Liver (tissue), 9 donors: ENCODE data around the gene AKNA. TPM values are rescaled to one million over a fixed set of nuclear protein-coding genes. Genes with fewer than 3 reads are reported as not detected.

Experiments
- DNase-seq: peaks from one replicate; pipeline ENCODE4 v3.0.0-alpha.2; 2017; ENCODE audit warnings: low spot score
- H3K27ac ChIP-seq, 2 donors: one replicate each; pipeline ENCODE4 v1.7.0; 2013; ENCODE audit warnings: inconsistent platforms in 2 of 2, low read length in 2 of 2, control low read depth in 1 of 2, low read depth in 1 of 2, mild to moderate bottlenecking in 1 of 2
- H3K27me3 ChIP-seq, 4 donors: one replicate each; pipeline versions ENCODE4 v1.6.1 to v1.7.0; 2013; ENCODE audit warnings: low read length in 3 of 4, inconsistent platforms in 1 of 4, mild to moderate bottlenecking in 1 of 4, moderate library complexity in 1 of 4; ENCODE audit not compliant: control insufficient read depth in 4 of 4, insufficient read depth in 4 of 4
- H3K36me3 ChIP-seq, 4 donors: one replicate each; pipeline versions ENCODE4 v1.6.1 to v1.7.0; 2013; ENCODE audit warnings: low read length in 3 of 4, mild to moderate bottlenecking in 3 of 4, low read depth in 1 of 4, moderate library complexity in 1 of 4; ENCODE audit not compliant: control insufficient read depth in 4 of 4, insufficient read depth in 3 of 4
- H3K4me1 ChIP-seq, 4 donors: one replicate each; pipeline versions ENCODE4 v1.6.1 to v1.7.0; 2013; ENCODE audit warnings: low read length in 3 of 4, mild to moderate bottlenecking in 3 of 4, moderate library complexity in 1 of 4; ENCODE audit not compliant: control insufficient read depth in 4 of 4, insufficient read depth in 4 of 4
- H3K4me3 ChIP-seq, 3 donors: one replicate each; pipeline versions ENCODE4 v1.6.1 to v1.7.0; 2013; ENCODE audit warnings: low read length in 3 of 3, control low read depth in 1 of 3, low read depth in 1 of 3, mild to moderate bottlenecking in 1 of 3
- H3K9ac ChIP-seq, 2 donors: one replicate each; pipeline ENCODE4 v1.7.0; 2013; ENCODE audit warnings: low read length in 2 of 2, mild to moderate bottlenecking in 2 of 2, moderate library complexity in 2 of 2, control low read depth in 1 of 2, low read depth in 1 of 2
- H3K9me3 ChIP-seq, 4 donors: one replicate each; pipeline versions ENCODE4 v1.6.1 to v1.7.0; 2013; ENCODE audit warnings: low read length in 3 of 4; ENCODE audit not compliant: control insufficient read depth in 4 of 4
- ATF3 ChIP-seq: IDR thresholded peaks from 2 replicates; pipeline ENCODE4 v1.6.1; 2016; ENCODE audit warnings: antibody characterized with exemption
- FOXA2 ChIP-seq: IDR thresholded peaks from 2 replicates; pipeline ENCODE4 v1.6.1; 2016; ENCODE audit warnings: antibody characterized with exemption
- GABPA ChIP-seq, 2 donors: IDR thresholded peaks in 1 of 2; conservative IDR thresholded peaks in 1 of 2; 2 replicates each; pipeline ENCODE4 v1.6.1; 2016; ENCODE audit warnings: antibody characterized with exemption in 2 of 2, mild to moderate bottlenecking in 1 of 2, moderate library complexity in 1 of 2
- HNF4G ChIP-seq: IDR thresholded peaks from 2 replicates; pipeline ENCODE4 v1.6.1; 2016; ENCODE audit warnings: antibody characterized with exemption
- JUND ChIP-seq, 2 donors: IDR thresholded peaks; 2 replicates each; pipeline ENCODE4 v1.6.1; 2016; ENCODE audit warnings: antibody characterized with exemption in 2 of 2
- MAX ChIP-seq: IDR thresholded peaks from 2 replicates; pipeline ENCODE4 v1.6.1; 2016; ENCODE audit warnings: antibody characterized with exemption
- NR2F2 ChIP-seq: IDR thresholded peaks from 2 replicates; pipeline ENCODE4 v1.6.1; 2016; ENCODE audit warnings: antibody characterized with exemption
- RAD21 ChIP-seq, 2 donors: IDR thresholded peaks; 2 replicates each; pipeline ENCODE4 v1.6.1; 2016; ENCODE audit warnings: antibody characterized with exemption in 2 of 2, mild to moderate bottlenecking in 2 of 2
- REST ChIP-seq: IDR thresholded peaks from 2 replicates; pipeline ENCODE4 v1.6.1; 2016; ENCODE audit warnings: antibody characterized with exemption, mild to moderate bottlenecking
- SP1 ChIP-seq: IDR thresholded peaks from 2 replicates; pipeline ENCODE4 v1.6.1; 2018; ENCODE audit warnings: antibody characterized with exemption, mild to moderate bottlenecking
- TAF1 ChIP-seq: conservative IDR thresholded peaks from 2 replicates; pipeline ENCODE4 v1.6.1; 2016; ENCODE audit warnings: antibody characterized with exemption, mild to moderate bottlenecking
- YY1 ChIP-seq: IDR thresholded peaks from 2 replicates; pipeline ENCODE4 v1.6.1; 2016; ENCODE audit warnings: antibody characterized with exemption, mild to moderate bottlenecking
- WGBS: extraction: QIAGEN DNeasy Blood & Tissue Kit; methylation state at CpG from one replicate; pipeline ENCODE4 v1.1.7; 2013; 5-methylcytosine and 5-hydroxymethylcytosine counted together
- polyA plus RNA-seq, 2 donors: library from polyadenylated mRNA; stranded (reverse) in 1 of 2; unstranded in 1 of 2; fragments of 200-250 nt in 1 of 2; fragments of >200 nt in 1 of 2; fragmentation: Nextera tagmentation in 1 of 2; extraction: Ambion mirVana in 1 of 2; gene quantifications; one replicate each; pipeline versions ENCODE4 v1.2.1 to v1.2.3, GENCODE V29; 2013 to 2015
- total RNA-seq, 2 donors: library from RNA; depleted of rRNA; stranded (reverse); fragments of >200 nt; gene quantifications; one replicate each; pipeline ENCODE4 v1.2.3, GENCODE V29; 2014
- donor health status: healthy.
- donor health status: healthy.
- donor health status: healthy.
- donor health status: healthy.
- donor health status: healthy.

AKNA gene
- total and polyA plus RNA-seq, 4 donors, result 4.2 to 31.7 (median 6.9) TPM

GRCh38 chr9:114287001-114287762, 100.6 kb downstream of the AKNA start:
- Histone ChIP-seq H3K27ac (no peak overlapping the region), H3K36me3 (peaks cover 4 to 43% (median 20%) of the 10 kb centered on the region in 4 donors), H3K9me3 (no peaks in the 10 kb centered on the region), H3K27me3 (no peaks in the 10 kb centered on the region), H3K9ac (no peak overlapping the region), H3K4me1 (no peaks in the 10 kb centered on the region), H3K4me3 (no peak overlapping the region)
- TF ChIP-seq YY1, result no peak
- no peak for TF ChIP-seq NR2F2
- TF ChIP-seq SP1, result no peak
- TF ChIP-seq REST, result no peak
- no peak for TF ChIP-seq ATF3
- TF ChIP-seq HNF4G, result no peak
- no peak for TF ChIP-seq RAD21 (IDR thresholded peaks at IDR 0.05)
- TF ChIP-seq MAX, result no peak
- TF ChIP-seq JUND (IDR thresholded peaks at IDR 0.05), result no peak
- no peak for TF ChIP-seq TAF1
- DNase-seq, result no peak
- 92% methylated on average over 16 of the region's 16 CpGs for WGBS

- 91% methylated on average over 10 of the region's 10 CpGs for WGBS
- H3K36me3 ChIP-seq, result peaks cover 5 to 43% (median 19%) of the 10 kb centered on the region in 4 donors
Measured at GRCh38 chr9:114286146-114286679, 101.6 kb downstream of the AKNA start.

More at GRCh38 chr9:114286146-114286679, 101.6 kb downstream of the AKNA start:
- no peak overlapping the region for H3K9ac ChIP-seq
- H3K9me3 ChIP-seq, result no peaks in the 10 kb centered on the region
- no peak for DNase-seq
- TF ChIP-seq GABPA (IDR thresholded peaks at IDR 0.05 in 1 of 2, conservative IDR thresholded peaks at IDR 0.05 in 1 of 2) (no peak), HNF4G (no peak), FOXA2 (no peak), YY1 (no peak), ATF3 (no peak)
- no peak overlapping the region for H3K4me3 ChIP-seq
- no peak overlapping the region for H3K27ac ChIP-seq
- H3K4me1 ChIP-seq, result peaks cover 0 to under 1% (median 0%) of the 10 kb centered on the region in 4 donors
- H3K27me3 ChIP-seq, result no peaks in the 10 kb centered on the region
